GM04503 (cell line): Measurements from ENCODE around the gene ZNF548.
A peak's percentile ranks its signal among the peaks of the same experiment; 100 is the strongest.

Experiments used
- DNase-seq: peaks from one replicate; pipeline ENCODE4 v3.0.0-alpha.2; 2012; ENCODE audit warnings: low read depth

Gene ZNF548

DNA sequence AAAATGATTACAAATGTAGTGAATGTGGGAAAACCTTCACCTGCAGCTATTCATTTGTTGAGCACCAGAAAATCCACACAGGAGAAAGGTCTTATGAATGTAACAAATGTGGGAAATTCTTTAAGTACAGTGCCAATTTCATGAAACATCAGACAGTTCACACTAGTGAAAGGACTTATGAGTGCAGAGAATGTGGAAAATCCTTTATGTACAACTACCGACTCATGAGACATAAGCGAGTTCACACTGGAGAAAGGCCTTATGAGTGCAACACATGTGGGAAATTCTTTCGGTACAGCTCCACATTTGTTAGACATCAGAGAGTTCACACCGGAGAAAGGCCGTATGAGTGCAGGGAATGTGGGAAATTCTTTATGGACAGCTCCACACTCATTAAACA, 9.2 kb downstream of the ZNF548 start:
- no peak for DNase-seq

DNA sequence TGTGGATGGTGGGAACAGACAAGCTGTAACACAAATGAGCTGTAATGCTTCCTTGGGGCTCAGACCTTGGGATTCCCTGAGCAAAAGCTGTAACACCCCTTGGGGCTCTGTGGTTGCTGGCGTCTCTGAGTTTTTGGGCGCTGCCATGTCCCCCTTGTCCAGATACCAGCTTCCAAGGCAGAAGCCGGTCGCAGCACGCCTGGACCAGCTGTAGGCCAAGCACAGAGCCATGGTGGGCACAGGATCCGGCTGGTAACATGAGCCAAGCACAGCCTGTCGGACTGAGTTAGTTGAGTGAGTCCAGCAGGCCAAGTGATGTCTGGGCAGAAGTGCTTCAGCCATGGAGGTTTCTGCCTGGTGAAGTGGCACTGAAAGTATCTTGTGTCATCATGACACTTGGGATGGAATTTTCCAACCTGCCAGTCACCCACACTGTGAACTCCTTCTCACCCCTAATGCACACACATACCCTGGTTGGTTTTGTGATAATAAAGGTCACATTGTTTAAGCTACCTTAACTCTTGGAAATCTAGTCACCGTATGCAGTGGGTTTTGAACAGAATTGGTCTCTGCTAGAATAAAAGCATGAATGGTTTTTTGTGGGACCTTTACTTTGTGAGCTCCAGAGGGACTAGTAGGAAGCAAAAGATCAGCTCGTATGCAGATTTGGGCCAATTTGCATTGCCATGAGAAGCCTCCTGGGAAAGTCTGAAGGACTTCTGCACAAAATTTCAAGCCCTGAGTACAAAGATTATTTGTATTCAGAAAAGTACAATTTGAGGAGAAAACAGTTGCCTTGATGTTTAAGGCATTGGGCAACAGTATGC, 14.3 kb downstream of the ZNF548 start:
- no peak for DNase-seq

DNA sequence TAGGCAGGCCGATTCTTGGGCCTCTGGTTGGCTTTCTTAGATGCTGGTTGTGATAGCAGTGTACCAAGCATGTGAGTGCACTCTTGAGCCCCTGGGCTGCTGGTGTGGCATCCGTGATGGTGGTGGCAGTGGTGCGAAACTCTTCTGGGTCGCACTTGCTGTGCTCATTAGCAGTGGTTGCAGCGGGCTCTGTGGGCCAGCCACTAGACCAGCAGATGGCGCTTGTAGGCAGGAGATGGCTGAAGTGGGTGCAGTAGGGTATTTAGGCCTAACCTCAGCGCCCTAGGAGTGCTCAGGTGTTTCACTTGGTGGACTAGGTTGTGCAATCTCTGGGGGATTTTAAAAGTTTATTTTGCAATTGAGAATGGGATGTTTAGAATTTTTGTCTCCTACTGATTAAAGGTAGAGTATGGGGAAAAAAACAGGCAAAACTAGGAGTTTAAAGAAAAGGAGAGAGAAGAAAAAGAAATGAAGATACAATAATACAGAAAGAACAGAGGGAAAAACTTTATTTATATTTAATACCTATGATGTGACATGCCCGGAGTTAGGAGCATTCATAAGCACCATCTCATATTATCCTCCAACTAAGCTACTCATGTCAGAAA, 17.0 kb downstream of the ZNF548 start:
- no peak for DNase-seq

GRCh38 chr19:57410877-57411671, 21.4 kb downstream of the ZNF548 start, which contains the start of gene ZNF17:
Gene ZNF17, plus strand, starts transcription at chr19:57411161. Its CDS starts 2,455 bp downstream, at chr19:57413616.
- DNase-seq: peak; percentile 61

DNA sequence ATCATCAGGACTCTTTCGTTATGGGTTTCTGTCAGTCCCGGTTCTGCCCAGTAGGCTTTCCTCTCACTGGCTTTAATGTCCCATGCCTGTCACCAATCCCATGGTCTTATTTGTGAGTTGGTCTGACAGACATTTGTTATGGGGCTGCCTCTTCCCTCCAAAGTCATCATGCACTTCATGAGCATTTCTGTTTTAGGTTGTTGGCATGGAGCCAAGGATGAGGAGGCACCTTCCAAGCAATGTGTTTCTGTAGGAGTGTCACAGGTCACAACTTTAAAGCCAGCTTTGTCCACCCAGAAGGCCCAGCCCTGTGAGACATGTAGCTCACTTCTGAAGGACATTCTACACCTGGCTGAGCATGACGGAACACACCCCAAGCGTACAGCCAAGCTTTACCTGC, 29.8 kb downstream of the ZNF548 start:
- no peak for DNase-seq

- DNase-seq: no peak
Measured at GRCh38 chr19:57421037-57421436, 31.4 kb downstream of the ZNF548 start.

DNA sequence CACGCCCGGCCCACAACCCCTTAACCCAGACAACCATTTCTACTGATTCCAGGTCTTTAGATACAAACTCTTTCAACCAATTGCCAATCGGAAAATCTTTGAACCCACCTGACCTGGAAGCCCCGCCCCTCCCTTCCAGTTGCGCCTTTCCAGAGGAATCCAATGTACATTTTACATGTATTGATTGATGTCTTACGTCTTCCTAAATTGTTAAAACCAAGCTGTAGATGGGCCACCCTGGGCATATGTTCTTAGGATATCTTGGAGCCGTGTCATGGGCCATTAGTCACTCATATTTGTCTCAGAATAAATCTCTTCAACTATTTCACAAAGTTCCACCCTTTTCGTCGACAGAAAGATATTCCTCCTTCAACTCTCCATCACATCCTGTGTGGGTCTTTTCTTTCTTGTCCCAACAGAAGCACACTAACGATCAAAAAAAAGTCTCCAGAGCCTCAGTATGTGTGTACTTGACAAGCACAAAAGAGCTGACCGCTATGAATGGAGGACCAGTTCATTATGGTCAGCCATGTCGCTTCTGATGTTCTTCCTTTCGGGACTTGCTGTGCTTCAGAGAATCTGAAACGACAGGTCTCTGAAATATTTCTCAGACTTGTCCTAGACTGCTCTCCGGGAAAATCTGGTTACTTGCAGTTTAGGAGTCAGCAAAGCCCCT, 44.9 kb downstream of the ZNF548 start:
- DNase-seq: no peak

DNA sequence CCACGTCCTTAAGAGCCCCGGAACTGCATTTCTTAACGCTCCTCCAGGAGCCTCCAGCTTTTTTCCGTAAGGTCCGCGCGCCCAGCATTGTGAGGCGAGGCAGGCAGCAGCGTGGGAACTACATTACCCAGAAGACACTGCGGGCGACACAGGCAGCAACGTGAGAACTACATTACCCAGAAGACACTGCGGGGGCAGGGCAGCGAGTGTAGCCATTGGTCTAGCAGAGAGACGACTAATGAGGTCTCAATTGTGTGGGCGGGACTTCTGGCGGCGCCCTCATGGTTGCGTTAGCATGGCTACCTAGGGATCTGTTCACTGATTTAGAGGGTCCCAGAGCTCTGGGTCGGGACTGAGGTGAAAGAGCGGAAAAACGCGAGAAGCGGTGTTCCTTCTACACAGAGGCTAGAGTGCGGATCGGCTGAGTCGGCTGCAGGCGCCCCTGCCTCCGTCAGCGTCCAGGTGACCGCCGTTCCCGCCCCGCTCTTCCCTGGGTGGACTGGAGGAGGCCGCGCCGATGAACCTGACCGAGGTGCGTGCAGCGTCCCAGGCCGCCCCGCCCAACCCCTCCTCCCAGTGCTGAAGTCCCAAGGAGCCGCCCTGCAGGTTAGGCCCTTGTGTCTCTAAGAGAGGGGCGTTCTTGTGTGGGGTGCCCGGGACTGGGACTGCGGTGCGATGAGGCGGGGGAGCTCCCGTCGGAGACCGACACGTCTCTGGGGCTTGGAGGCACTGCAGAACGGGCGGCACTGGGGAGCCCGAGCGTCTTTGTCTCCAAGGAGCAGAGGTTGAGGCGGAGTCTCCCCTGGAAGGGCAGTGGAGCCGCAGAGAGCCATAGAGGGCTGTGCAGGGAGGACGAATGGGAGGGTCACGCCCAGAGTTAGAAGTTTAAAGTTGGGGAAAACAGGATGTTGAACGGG, 45.7 kb downstream of the ZNF548 start, which contains the start of gene ZNF749:
TSS of gene ZNF749 (plus strand) at position 264 of the 917 bp plus-strand sequence. CDS start at position 518, 254 bp downstream.
- peak; percentile 85 for DNase-seq

DNA sequence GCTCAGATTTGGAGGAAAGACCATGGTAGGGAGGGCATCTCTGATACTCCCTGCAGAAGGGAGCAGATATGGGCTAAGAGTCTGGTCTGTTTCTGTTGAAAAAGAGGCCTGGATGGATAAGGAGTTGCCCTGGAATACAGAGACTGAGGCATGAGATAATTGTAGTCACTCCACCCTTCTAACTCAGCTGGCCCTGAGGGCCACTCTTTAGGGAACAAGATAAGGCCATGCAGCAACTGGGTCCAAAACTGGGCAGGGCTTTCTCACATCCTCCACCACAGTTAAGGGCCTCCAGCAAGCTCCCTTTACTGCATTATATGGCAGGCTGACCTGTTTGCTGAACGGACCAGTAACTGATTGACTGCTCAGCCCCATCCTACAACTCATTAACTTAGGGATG, 46.8 kb downstream of the ZNF548 start:
- no peak for DNase-seq

GRCh38 chr19:57437931-57438330, 48.3 kb downstream of the ZNF548 start:
- no peak for DNase-seq

- no peak for DNase-seq
Measured at GRCh38 chr19:57438925-57439324, 49.3 kb downstream of the ZNF548 start.

DNA sequence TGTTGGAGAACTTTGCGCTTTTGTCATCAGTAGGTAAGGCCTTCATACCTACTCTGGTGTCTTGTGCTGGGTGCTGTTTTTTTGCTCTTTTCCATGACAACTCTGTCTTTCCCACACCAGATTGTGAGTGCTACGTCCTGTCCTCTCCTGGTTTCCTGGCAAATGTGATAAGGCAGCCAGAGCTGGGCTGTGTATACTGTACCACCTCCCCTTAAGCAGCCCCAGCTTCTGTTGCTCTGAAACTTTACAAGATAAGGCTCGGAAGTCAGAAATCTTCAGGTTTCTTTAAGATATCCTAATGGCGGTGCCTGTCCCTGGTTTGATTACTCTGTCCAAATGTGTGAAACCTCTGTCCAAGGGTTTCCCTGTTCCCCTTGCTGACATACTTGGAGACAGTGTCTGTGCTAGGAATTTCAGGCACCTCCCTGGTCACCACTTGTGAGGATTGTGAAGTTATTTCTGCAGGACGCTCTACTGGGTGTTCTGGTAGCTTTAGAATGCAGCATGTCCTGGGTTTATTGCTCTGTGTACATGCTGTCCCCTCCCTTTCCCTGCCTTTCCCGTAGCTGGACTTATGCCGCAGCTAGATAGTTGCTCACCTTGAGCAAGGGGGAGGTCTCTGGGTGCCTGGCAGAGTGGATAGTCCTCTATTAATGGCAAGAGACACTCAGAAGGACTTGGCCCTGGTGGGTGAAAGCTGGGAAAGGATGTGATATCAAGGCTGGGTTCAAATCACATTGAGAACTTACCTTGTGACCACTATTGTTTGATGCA, 52.5 kb downstream of the ZNF548 start:
- no peak for DNase-seq

DNA sequence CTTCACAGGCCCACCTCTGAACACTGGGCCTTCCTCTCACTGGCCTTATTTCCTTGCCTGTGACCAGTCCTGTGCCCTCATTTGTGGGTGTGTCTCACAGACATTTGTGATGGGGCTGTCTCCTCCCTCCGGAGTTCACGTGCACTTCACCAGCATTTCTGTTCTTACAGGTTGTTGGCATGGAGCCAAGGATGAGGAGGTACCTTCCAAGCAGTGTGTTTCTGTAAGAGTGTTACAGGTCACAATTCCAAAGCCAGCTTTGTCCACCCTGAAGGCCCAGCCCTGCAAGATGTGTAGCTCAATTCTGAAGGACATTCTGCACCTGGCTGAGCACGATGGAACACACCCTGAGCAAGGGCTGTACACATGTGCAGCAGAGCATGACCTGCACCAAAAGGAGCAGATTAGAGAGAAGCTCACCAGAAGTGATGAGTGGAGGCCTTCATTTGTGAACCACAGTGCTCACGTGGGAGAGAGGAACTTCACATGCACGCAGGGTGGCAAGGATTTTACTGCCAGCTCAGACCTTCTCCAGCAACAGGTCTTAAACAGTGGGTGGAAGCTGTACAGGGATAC, 53.6 kb downstream of the ZNF548 start:
- no peak for DNase-seq

DNA sequence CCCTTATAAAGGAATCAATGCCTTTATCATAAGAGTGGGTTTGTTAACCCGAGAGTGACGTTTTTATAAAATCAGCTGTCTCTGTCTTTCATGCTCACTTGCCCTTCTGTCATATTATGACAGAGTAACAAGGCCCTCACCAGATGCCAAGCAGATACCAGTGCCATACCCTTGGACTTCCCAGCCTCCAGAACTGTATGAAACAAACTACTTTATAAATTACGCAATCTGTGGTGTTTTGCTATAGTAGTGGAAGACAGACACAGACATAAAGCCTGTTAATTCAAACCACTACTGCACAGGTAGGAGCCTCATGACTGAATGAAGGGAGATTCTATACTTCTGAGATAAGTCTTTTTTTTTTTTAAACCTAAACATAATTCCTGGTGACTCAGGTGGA, 62.7 kb downstream of the ZNF548 start:
- no peak for DNase-seq
